ENCODE data around the gene PTDSS2. TPM values are rescaled to one million over a fixed set of nuclear protein-coding genes. Genes with fewer than 3 reads are reported as not detected.

Gene PTDSS2
- total and polyA plus RNA-seq, 2 of the 13 experiments (the other 11 are each of a cell fraction or from before 2014, with no cell fraction given) = 21.7 to 26.4 TPM

DNA sequence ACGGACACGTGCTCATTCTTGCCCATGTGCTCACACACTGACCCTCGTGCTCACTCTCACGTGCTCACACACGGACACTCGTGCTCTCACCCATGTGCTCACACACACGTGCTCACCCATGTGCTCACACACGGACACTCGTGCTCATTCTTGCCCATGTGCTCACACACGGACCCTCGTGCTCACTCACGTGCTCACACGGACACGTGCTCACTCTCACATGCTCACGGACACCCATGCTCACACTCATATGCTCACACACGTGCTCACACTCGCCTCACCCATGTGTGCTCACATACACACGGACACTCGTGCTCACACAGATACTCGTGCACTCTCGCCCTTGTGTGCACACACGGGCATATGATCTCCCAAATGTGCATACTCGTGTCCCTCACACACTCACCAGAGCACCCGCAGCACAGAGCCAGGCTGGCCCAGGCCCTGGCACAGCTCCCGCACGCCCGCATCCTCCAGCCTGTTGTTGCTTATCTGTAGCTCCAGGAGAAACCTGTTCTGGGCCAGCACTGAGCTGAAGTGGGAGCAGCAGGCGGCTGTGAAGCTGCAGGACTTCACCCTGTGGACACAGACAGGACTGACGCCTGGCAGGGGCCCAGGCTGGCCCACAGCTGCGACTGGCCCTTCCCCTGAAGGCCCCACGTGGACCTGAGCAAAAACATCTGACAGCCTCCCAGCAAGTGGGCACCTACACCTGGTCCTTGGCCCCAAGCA, 47.7 kb downstream of the PTDSS2 start:
- ChIA-PET CTCF (ENCODE audit: low intra/inter-chr PET ratio, low total read pairs) (no interaction called here), POLR2A (interaction anchor here (1.2 kb wide), 1 partner anchor 9 kb away, joined by 3 read pairs; the partner anchor contains the start of gene RNH1)
- H3K9me3 ChIP-seq (ENCODE audit: low read length) = no peaks in the 10 kb centered on the region
- ATAC-seq (peak; percentile 8; the same call in 1 of the 3 replicates), DNase-seq (ENCODE audit: low spot score) (no peak), FAIRE-seq (no peak)
- H4K20me1 ChIP-seq (ENCODE audit: insufficient read depth, low read length) = no peaks in the 10 kb centered on the region
- H3K4me1 ChIP-seq (ENCODE audit: insufficient read depth, low read length) = no peaks in the 10 kb centered on the region
- 97% methylated on average over 31 of the region's 31 CpGs for WGBS (ENCODE audit: low lambda C conversion rate)
- peaks cover 2% of the 10 kb centered on the region for H3K79me2 ChIP-seq (ENCODE audit: insufficient read depth, low read length)
- no TSS peak for BruUV-seq (replicated peaks)
- H2AFZ ChIP-seq (ENCODE audit: low read length) = no peak overlapping the region
- no peak overlapping the region for H3K27ac ChIP-seq (ENCODE audit: extremely low read length, insufficient read depth, low read length)
- H3K9ac ChIP-seq (ENCODE audit: insufficient read depth, low read depth, low read length) = no peak overlapping the region
- no peak overlapping the region for H3K4me3 ChIP-seq (replicated peaks in 1 of 3; ENCODE audit: insufficient read depth in 1 of 3, low read depth in 2 of 3, low read length in 3 of 3)
- peaks cover 42 to 62% of the 10 kb centered on the region in 2 experiments for H3K36me3 ChIP-seq (replicated peaks in 1 of 2; ENCODE audit: control insufficient read depth in 1 of 2, insufficient read depth in 2 of 2, low read length in 2 of 2)
- H3K4me2 ChIP-seq (ENCODE audit: low read depth, low read length) = no peak overlapping the region
- in situ Hi-C loops (cut with HindIII; ENCODE audit: extremely low pct_ligation_motif_present, low pct_unique_long_range_greater_than_20kb) = no loop called here
- intact Hi-C loops (cut with micrococcal nuclease; ENCODE audit: unreplicated experiment) = no loop called here
- H3K27me3 ChIP-seq (ENCODE audit: control insufficient read depth in 1 of 2, insufficient read depth in 2 of 2, low read length in 2 of 2) = no peaks in the 10 kb centered on the region
- TF ChIP-seq HNRNPLL (IDR thresholded peaks at IDR 0.05; ENCODE audit: low read depth, low read length, poor library complexity, severe bottlenecking) = peak; percentile 46
- TF ChIP-seq, protein P1, sequence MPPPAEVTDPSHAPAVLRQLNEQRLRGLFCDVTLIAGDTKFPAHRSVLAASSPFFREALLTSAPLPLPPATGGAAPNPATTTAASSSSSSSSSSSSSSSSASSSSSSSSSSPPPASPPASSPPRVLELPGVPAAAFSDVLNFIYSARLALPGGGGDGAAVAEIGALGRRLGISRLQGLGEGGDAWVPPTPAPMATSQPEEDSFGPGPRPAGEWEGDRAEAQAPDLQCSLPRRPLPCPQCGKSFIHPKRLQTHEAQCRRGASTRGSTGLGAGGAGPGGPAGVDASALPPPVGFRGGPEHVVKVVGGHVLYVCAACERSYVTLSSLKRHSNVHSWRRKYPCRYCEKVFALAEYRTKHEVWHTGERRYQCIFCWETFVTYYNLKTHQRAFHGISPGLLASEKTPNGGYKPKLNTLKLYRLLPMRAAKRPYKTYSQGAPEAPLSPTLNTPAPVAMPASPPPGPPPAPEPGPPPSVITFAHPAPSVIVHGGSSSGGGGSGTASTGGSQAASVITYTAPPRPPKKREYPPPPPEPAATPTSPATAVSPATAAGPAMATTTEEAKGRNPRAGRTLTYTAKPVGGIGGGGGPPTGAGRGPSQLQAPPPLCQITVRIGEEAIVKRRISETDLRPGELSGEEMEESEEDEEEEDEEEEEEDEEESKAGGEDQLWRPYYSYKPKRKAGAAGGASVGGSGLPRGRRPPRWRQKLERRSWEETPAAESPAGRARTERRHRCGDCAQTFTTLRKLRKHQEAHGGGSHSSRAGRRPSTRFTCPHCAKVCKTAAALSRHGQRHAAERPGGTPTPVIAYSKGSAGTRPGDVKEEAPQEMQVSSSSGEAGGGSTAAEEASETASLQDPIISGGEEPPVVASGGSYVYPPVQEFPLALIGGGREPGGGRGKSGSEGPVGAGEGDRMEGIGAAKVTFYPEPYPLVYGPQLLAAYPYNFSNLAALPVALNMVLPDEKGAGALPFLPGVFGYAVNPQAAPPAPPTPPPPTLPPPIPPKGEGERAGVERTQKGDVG (CRISPR knock-in tag; IDR thresholded peaks at IDR 0.05; ENCODE audit: borderline replicate concordance) = no peak
